Psoas muscle (tissue), 8 donors: Measurements from ENCODE around the gene CDH4. TPM values are rescaled to one million over a fixed set of nuclear protein-coding genes. Genes with fewer than 3 reads are reported as not detected.

ENCODE experiments used
- ATAC-seq, 4 donors: fragments of 200-7000 bp; cut with Tn5 transposase; one replicate each; pipeline ENCODE4 v1.9.1; 2020; ENCODE audit warnings: moderate library complexity in 3 of 4, mild to moderate bottlenecking in 2 of 4
- DNase-seq, 2 donors: peaks; one replicate each; pipeline ENCODE4 v3.0.0-alpha.2; 2020
- H3K27ac ChIP-seq: fragments of 200-600 bp; one replicate; pipeline ENCODE4 v1.8.0; 2022
- H3K27me3 ChIP-seq, 3 donors: fragments of 200-600 bp in 1 of 3; one replicate each; pipeline versions ENCODE4 v1.6.1 to v1.8.0; 2013 to 2022; ENCODE audit warnings: low read length in 2 of 3, mild to moderate bottlenecking in 2 of 3, moderate library complexity in 1 of 3; ENCODE audit not compliant: insufficient read depth in 3 of 3
- H3K36me3 ChIP-seq, 2 donors: fragments of 200-600 bp in 1 of 2; one replicate each; pipeline versions ENCODE4 v1.6.1 to v1.8.0; 2013 to 2022; ENCODE audit warnings: low read depth in 1 of 2, mild to moderate bottlenecking in 1 of 2, moderate library complexity in 1 of 2; ENCODE audit not compliant: insufficient read depth in 1 of 2
- H3K4me1 ChIP-seq: fragments of 200-600 bp; one replicate; pipeline ENCODE4 v1.8.0; 2022
- H3K4me3 ChIP-seq: fragments of 200-600 bp; one replicate; pipeline ENCODE4 v1.8.0; 2022; ENCODE audit warnings: mild to moderate bottlenecking
- H3K9me3 ChIP-seq: fragments of 200-600 bp; one replicate; pipeline ENCODE4 v1.8.0; 2022
- WGBS, 3 donors: extraction: QIAGEN DNeasy Blood & Tissue Kit; methylation state at CpG; one replicate each; pipeline versions ENCODE4 v1.1.6 to v1.1.7; 2013; 5-methylcytosine and 5-hydroxymethylcytosine counted together
- intact Hi-C, 2 donors: fragments of 100-400 bp; cut with DNase I; formaldehyde crosslinking; loops; one replicate each; pipeline versions ENCODE4 v1.11.0 to v1.14.2; 2022
- polyA plus RNA-seq, 3 donors: library from polyadenylated mRNA; stranded (reverse); fragments of 200-250 nt; gene quantifications; one replicate each; pipeline ENCODE4 v1.2.3, GENCODE V29; 2013
- total RNA-seq, 4 donors: library from RNA; stranded (reverse); fragmentation: NEBNext Ultra II Directional in 2 of 4; extraction: Animal tissue kit (Norgen Biotek cat#: 25700) in 2 of 4; gene quantifications; one replicate each; pipeline versions ENCODE4 v1.2.1 to v1.2.4, GENCODE V29; 2021 to 2023
- TF ChIP-seq, protein P1 (sequence below): fragments of 200-600 bp; IDR thresholded peaks from one replicate; pipeline ENCODE4 v1.8.0; 2022; ENCODE audit warnings: antibody characterized with exemption
- donor health status: healthy with polysubstance abuse.
- donor health status: DM: no; HTN: no; CAD: no; lungs with moderate emphysema.
- donor health status: Bipolar disorder and iron deficiency.
- donor health status: healthy.
- donor health status: DM: yes; HTN: yes; CAD: no.
- donor health status: DM: no; HTN: no; CAD: no.
- donor health status: DM: no; HTN: no; CAD: no.
- donor health status: DM: yes; HTN: yes; CAD: no.

CDH4 gene
- total and polyA plus RNA-seq, 7 donors, result 0.26 to 1.0 (median 0.34) TPM

DNA sequence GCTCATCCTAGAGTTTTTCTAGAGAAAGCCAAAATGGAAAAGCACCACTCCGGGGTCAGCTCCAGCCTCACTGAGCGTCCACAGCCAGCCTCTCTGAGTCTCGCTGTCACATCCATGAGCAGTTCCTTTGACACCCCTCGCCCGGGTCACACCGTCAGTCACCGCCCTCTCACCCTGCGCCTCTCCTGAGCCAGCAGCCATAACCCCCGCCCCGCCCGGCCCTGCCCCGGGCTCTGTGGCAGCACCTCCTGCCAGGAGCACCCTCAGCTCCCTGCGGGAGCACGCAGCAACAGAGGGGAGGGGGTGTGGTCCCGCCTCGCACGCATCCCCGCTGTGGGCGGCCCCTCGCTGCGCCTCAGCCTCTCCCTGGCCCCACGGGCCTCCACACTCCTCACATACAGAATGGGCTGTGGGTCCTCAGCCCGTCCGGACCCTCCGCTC is 545.9 kb downstream of the CDH4 start:
- 86 to 93% (median 87%) methylated on average over 23 to 25 of the region's 25 CpGs for WGBS, 3 donors
- intact Hi-C loops, result no loop called here
- H3K27me3 ChIP-seq, result peaks cover 0 to 39% (median 9%) of the 10 kb centered on the region in 3 donors

DNA sequence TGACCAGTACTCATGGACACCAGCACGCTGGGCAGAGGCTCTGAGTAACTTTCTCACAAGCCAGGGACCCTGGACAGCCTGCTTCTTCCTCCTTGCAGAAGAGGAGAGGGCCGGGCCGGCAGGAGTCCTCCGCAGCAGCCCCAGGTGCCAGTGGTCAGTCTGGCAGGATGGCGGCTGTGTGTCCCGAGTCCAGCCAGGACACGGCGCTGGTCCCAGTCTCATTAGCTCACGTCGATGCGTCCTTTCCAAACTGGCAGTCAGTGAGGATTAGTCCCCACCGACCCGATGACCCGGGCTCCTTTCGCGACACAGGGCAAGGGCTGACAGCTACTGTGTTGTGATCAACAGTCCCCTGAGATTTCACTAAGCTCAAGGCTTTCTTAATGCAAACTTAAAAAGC is 546.6 kb downstream of the CDH4 start:
- Histone ChIP-seq H3K4me1 (no peaks in the 10 kb centered on the region), H3K9me3 (no peaks in the 10 kb centered on the region), H3K36me3 (no peaks in the 10 kb centered on the region), H3K27ac (no peak overlapping the region), H3K4me3 (no peak overlapping the region), H3K27me3 (peaks cover 0 to 44% (median 9%) of the 10 kb centered on the region in 3 donors)
- peak in 1 of 2 donors; percentile 52 for DNase-seq
- WGBS, 3 donors, result 82 to 90% (median 87%) methylated on average over 13 to 16 of the region's 16 CpGs
- intact Hi-C loops, result no loop called here
- TF ChIP-seq, protein P1, sequence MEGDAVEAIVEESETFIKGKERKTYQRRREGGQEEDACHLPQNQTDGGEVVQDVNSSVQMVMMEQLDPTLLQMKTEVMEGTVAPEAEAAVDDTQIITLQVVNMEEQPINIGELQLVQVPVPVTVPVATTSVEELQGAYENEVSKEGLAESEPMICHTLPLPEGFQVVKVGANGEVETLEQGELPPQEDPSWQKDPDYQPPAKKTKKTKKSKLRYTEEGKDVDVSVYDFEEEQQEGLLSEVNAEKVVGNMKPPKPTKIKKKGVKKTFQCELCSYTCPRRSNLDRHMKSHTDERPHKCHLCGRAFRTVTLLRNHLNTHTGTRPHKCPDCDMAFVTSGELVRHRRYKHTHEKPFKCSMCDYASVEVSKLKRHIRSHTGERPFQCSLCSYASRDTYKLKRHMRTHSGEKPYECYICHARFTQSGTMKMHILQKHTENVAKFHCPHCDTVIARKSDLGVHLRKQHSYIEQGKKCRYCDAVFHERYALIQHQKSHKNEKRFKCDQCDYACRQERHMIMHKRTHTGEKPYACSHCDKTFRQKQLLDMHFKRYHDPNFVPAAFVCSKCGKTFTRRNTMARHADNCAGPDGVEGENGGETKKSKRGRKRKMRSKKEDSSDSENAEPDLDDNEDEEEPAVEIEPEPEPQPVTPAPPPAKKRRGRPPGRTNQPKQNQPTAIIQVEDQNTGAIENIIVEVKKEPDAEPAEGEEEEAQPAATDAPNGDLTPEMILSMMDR, result no peak
- no peak for ATAC-seq

More for the DNA sequence above, 545.9 kb downstream of the CDH4 start:
- H3K27ac ChIP-seq, result no peak overlapping the region
- H3K9me3 ChIP-seq, result no peaks in the 10 kb centered on the region
- DNase-seq (peak in 1 of 2 donors; percentile 33), ATAC-seq (no peak)
- no peaks in the 10 kb centered on the region for H3K4me1 ChIP-seq
- H3K36me3 ChIP-seq, result no peaks in the 10 kb centered on the region
- H3K4me3 ChIP-seq, result no peak overlapping the region
- TF ChIP-seq, protein P1, result no peak

DNA sequence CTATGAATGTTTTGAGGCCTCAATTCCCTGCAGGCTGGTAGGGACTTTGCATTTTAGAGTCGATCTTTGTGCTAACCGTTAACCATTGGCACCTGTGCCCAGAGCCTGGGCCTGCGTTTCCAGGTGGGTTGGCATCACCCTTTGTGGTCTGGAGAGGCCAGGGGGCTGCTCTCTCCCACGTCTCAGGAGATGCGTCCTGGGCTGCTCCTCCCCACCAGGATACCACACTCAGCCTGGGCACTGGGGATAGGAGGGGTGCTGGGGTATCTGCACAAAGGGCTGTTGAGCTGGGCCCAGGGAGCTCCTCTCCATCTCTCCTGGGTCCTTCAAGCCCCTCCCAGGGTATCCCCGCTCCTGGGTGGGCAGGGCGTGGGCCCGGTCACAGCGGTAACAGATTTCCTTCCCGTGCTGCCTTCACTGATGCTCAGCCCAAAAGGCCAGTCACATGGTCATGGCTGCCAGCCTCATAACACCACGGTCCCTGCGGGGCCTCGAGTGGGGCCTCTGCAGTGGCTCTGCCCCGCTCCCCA is 547.4 kb downstream of the CDH4 start:
- DNase-seq, result peak in 1 of 2 donors; percentile 26
- H3K4me1 ChIP-seq, result no peaks in the 10 kb centered on the region
- intact Hi-C loops, result no loop called here
- ATAC-seq, result no peak
- TF ChIP-seq, protein P1, result no peak
- WGBS, 3 donors, result 75 to 80% (median 80%) methylated on average over 13 to 14 of the region's 14 CpGs
- peaks cover 0 to 52% (median 10%) of the 10 kb centered on the region in 3 donors for H3K27me3 ChIP-seq
- H3K27ac ChIP-seq, result no peak overlapping the region
- H3K9me3 ChIP-seq, result no peaks in the 10 kb centered on the region
- H3K36me3 ChIP-seq, result no peaks in the 10 kb centered on the region
- no peak overlapping the region for H3K4me3 ChIP-seq

DNA sequence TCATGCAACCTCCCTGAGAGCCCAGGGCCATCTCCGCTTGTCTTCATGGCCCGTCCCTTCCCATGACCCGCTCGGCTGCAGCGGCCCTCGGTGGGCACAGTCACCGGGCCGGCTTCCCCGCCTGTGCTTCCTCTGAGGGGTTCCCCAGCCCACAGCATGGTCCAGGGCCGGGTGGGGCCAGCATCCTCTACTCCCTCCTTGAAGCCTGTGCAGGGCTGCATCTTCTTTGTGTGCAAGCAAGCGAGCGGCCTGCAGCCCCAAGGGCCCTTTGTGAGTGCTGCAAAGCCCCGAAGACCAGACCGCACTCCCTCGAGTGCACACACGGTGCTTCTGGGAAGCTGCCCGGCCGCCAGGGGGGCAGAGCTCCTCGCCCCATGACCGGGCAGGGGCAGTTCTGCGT is 547.9 kb downstream of the CDH4 start:
- Histone ChIP-seq H3K4me1 (no peaks in the 10 kb centered on the region), H3K4me3 (no peak overlapping the region), H3K27ac (no peak overlapping the region), H3K9me3 (no peaks in the 10 kb centered on the region), H3K36me3 (no peaks in the 10 kb centered on the region), H3K27me3 (peaks cover 0 to 57% (median 11%) of the 10 kb centered on the region in 3 donors)
- TF ChIP-seq, protein P1, result no peak
- ATAC-seq, result no peak
- peak in 1 of 2 donors; percentile 25 for DNase-seq
- 83 to 92% (median 84%) methylated on average over 19 to 21 of the region's 21 CpGs for WGBS, 3 donors
- intact Hi-C loops, result no loop called here
